NCI-H526 (cell line): Measurements from ENCODE around the gene MTA1.

ENCODE experiments used
- DNase-seq, 2 experiments: peaks; one replicate each; lab custom pipeline; 2025; lab: John Stamatoyannopoulos, UW

The MTA1 gene

DNA sequence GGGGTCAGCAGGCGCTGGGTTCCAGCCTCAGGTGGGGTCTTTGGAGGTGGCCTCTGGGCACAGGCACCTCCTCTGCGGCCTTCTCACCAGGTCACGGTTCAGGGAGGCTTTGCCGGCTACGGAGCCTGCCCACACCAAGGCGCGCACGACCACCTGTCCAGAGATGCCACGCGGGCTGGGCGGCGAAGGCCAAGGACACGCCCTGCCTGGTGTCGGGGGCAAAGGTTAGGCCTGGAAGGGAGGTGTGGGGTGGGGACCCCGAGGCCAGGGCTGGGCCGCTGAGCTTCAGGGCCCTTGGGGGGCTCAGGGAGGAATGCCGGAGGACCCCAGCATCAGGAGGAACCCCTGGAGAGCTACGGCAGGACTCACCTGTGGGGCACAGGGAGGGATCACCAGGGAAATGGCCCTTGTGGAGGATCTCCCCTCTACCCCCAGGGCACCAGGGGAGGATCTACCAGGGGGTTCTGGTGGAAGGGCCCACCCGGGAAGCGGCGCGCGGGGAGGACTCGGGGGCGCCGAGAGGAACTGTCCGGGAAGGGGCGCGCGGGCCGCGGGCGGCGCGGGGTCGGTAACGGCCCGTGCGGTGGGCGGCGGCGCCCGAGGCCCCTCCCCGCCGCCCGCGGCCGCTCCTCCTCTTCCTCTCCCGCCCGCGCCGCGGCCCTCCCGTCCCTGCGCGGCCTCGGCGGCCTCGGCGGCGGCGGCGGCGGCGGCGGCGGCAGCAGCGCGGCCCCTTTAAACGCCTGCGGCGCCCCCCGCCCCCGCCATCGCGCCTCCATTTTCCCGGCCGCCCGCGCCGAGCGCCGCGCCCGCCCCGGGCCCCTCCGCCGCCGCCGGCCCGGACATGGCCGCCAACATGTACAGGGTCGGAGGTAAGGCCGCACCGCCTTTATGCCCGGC lies at the start of gene MTA1:
Gene MTA1 (plus strand): TSS at position 633 of the 897 bp plus-strand sequence. CDS start 209 bp downstream, at position 842.
- peak in 1 of 2 experiments; percentile 69 for DNase-seq

DNA sequence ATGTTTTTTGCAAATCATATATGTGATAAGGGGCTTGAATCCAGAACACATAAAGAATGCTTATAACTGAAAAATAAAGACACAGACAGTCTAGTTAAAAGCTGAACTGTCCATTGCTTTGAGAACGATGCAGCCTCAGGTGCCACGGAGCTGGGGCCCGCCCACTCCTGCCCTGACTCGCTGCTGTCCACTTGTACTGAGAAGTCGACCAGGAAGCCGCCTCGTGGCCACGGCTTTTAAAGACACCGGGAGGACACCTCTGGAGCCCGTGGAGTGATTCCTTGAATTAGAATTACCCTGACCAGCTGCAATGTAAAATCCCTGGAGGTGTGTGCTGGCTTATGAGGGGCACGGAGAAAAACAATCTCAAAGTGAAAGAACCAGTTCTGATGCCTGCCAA lies 45.2 kb upstream of the MTA1 start:
- no peak for DNase-seq

DNA sequence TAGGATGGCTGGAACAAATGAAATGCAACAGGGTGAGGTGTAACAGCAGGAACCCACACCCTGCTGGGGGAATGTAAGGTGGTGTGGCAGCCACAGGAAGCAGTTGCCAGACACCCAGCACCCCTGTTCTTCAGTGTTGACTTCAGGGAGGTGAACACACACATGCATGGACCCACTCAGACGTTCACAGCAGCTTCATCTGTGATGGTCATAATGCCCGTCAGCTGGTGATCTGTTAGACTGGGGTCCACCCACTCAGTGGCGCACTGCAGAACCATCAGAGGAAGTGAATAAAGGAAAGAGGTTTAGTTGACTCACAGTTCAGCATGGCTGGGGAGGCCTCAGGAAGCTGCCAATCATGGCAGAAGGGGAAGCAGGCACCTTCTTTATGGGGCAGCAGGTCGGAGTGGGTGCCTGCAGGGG lies 44.0 kb upstream of the MTA1 start:
- DNase-seq: no peak

DNA sequence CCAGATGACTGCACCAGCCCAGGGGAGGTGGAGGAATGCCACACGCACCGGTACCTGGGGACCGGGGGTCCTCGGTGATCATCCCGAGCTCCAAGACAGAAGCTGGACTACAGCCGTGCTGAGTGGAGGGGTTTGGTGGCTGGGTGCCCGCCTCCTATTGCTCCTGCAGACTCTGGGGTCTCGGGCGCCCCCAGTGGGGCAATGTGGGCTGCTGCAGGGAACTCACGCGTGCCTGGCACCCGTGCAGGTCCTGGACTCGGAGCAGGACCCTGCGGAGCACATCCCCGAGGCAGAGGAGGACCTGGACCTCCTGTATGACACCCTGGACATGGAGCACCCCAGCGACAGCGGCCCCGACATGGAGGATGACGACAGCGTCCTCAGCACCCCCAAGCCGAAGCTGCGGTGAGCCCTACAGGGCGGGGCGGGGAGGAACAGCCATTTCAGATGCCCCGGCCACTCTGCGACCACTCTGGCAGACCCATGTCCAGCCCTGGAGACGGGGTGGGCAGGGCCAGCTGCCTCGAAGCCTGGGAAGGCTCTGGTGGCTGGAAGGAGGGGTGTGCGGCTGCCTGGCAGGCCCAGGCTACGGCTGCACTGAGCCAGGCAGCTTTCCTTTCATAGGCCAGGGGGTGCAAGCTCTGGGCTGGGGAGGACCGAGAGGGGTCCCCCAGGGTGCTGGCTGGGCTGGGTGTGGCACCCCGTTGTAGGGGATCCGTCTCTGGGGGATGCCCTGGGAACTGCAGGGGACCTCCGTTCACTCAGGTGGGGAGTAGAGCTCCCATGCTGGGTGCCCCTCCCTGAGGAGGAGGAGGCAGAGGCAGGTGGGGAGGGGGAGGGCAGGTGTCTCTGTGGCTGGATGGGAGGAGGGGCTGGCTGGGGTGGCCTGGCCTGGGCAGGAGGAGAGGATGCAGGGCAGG lies 42.8 kb upstream of the MTA1 start:
- DNase-seq: peak in 1 of 2 experiments; percentile 22

DNA sequence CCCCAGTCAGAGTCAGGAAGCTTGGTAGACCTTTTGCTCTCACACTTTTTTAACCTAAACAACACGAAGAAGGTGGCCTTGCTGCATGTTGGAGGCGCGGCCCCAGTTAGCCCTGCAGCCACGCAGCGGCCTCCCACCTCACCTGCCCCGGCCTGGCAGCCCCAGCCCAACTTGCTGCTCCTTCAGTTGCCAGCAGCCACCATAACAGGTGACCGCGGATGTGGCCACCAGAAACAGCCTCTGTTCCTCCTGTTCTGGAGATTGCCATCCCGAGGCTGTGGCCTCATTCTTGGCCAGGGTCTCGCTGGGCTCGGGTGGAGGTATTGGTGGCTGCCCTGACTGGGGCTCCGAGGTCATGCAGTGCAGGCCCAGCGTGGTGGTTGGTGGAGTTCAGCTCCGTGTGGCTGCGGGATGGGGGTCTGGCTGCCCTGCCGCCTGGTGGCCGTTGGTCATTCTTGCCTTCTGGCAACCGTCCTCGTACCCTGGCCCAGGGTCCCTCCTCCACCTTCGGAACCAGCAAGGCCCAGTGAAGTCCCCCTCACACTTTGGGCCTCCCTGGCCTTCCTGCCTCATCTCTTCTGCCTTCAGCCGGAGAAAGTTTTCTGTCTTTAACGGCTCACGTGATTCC lies 42.0 kb upstream of the MTA1 start:
- DNase-seq: no peak

DNA sequence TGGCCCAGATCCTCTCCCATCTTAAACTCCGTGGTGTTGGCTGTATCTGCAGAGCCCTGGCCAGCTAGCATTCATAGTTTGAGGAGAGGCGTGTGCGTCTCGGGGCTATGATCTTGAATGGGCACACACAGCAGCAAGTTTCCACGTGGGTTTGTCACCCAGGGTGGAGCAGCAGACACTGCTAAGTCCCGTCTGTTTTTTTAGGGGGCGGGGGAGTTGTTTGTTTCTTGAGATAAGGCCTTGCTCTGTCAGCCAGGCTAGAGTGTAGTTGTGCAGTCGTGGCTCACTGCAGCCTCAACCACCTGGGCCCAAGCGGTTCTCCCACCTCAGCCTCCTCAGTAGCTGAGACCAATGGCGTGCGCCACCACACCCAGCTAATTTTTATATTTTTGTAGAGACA lies 41.4 kb upstream of the MTA1 start:
- DNase-seq: no peak

DNA sequence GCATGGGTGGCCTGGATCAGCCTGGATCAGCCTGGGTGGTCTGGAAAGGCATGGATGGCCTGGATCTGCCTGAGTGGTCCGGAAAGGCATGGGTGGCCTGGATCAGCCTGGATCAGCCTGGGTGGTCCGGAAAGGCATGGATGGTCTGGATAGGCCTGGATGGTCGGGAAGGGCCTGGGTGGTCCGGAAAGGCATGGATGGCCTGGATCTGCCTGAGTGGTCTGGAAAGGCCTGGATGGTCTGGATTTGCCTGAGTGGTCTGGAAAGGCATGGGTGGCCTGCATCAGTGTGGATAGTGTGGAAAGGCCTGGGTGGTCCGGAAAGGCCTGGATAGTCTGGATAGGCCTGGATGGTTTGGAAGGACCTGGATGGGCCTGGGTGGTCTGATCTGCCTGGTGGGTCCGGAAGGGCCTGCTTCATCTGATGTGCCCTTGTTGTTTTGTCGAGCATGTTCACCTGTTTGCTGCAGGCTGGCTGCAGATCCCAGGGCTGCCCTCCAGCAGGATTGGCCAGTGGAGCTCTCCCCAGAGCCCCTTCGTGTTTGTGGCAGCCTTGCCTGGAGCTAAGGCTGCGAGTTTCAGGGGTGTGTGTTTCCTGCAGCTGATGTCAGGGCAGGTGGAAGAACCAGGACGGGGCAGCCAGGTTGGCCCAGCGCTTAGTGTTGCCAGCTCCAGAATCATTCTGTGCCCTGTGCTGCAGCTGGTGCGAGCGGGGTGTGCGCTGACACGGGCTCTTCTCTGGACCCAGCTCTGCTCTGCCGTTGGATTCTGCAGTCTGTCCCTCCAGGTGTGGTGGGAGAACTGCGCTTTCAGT lies 40.5 kb upstream of the MTA1 start:
- DNase-seq: no peak

DNA sequence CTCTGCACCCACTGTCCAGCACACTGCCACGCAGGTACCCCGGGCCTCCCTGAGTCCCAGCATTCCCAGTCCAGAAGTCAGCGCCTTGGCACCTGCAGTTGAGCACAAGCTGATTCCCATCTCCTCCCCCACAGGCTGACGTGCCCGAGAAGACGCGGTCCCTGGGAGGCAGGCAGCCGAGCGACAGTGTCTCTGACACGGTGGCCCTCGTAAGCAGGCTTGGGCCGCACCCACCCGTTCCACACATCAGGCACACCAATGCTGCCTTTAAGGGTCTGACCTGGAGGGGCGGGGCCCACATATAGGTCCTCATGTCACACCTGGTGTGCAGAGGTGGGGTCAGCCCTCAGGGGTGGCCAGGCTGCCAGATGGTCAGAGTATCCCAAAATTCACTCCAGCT lies 39.7 kb upstream of the MTA1 start:
- DNase-seq: no peak

DNA sequence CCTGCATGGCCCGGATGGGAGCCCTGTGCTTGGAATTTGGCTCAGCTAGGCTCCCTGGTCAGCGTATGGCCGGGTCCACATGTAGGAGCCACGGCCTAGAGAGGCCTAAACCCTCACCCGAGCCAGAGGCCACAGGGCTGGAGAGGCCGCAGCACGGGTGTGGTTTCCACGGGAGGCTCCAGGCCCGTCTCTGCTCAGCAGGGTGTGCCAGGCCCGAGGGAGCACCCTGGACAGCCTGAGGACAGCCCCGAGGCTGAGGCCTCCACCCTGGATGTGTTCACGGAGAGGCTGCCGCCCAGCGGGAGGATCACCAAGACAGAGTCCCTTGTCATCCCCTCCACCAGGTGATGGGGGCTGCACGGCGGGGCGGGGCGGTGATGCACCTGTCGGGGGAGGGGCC lies 38.9 kb upstream of the MTA1 start:
- DNase-seq: no peak

DNA sequence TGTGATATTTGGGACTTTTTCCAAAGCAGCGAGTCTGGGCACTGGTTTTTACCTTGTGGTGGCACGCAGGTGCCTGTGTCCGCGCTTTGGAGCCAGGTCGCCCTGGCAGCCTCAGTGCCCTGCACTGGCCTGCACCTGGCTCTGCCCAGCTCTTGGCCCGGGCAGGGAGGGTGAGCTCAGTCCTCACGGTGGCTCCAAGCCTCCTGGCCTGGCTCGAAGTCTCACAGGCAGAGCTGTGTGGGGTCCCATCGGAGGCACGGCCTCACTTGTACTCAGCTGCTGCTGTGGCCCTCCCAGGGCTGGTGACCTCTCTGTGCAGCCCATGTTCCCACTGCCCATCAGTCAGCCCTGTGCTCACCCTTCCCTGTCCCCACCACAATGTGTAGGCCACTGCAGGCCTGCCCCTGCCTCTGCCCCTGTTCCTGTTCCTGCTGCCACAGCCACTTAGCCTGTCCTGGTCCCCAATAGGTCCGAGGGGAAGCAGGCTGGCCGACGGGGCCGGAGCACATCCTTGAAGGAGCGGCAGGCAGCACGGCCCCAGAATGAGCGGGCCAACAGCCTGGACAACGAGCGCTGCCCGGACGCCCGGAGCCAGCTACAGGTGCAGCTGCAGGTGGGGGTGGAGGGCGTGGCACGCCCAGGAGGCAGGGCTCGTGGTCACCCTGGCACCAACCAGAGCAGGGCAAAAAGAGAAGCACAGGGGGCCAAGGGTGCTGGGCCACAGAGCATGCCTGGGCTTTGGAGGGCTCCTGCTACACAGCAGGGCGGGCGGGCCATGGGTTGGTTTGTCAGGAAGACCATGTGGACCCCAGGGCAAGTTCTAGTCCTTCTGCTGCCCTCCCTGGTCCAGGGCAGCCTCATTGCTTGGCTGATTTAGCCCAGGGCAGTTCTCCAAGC lies 37.9 kb upstream of the MTA1 start:
- DNase-seq: no peak

DNA sequence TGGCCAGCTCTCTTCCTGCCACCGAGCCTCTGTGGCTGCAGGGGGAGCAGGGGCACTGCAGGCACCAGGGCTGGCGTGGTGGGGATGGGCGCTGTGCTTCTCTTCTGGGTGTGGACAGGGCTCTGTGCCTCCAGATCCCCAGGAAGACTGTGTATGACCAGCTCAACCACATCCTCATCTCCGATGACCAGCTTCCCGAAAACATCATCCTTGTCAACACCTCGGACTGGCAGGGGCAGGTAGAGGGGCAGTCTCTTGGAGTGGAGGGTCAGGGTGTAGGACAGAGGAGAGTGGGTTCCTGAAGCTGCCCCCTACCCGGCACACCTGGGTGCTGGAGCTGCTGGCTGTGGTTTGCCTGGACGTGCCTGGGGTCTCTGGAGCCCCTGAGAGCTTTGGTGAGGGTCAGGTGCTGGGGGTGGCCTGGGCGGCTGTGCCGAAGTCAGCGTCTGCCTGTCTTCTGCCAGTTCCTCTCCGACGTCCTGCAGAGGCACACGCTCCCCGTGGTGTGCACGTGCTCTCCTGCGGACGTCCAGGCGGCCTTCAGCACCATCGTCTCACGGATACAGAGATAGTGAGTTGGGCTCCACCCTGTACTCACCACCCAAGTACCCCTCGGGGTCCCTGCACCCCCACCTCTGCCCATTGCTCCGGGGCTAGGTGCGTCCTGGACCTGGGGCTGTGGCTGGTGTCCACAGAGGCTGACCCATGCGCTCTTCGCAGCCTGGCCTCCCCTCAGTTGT lies 37.1 kb upstream of the MTA1 start:
- no peak for DNase-seq

DNA sequence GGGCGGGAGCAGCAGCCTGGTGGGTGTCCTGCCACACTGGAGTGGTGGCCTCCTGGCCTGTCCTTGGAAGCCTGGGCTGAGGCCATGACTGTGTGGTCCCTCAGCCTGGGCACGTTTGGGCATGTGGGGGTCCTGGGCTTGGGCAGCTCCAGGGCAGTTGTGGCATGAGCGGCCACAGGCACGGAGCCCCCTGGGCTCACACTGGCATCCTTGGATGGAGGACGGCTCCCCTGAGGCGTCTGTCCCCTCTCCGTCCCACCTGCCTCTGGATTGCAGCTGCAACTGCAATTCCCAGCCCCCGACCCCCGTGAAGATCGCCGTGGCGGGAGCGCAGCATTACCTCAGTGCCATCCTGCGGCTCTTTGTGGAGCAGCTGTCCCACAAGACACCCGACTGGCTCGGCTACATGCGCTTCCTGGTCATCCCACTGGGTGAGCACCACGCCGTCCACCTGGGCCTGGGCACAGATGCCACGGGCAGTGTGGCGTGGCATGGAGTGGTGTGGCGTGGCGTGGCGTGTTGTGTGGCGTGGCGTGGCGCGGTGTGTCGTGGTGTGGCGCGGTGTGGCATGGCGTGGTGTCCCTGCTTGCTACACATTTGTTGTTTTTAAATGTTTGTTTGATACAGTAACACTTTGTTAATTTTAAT lies 36.4 kb upstream of the MTA1 start:
- DNase-seq: no peak

DNA sequence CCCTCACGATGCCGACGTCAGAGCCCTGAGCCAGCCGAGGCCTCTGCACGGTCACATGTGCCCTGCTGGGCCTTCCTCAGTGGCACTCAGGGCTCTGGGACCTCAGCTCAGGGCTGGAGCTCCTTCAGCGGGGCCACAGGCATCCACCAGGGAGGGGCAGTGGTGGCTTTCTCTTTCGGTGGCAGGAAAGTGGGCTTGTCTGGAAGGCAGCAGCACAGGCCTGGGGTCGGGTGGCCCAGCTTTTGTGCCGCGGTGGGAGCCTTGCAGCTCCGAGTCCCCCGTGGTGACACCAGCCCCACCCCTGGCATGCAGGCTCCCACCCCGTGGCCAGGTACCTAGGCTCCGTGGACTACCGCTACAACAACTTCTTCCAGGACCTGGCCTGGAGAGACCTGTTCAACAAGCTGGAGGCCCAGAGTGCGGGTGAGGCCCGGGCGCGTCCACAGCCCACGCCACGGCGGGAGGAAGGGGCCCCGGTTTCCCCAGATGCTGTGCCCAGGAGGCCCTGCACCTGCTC lies 35.5 kb upstream of the MTA1 start:
- no peak for DNase-seq

DNA sequence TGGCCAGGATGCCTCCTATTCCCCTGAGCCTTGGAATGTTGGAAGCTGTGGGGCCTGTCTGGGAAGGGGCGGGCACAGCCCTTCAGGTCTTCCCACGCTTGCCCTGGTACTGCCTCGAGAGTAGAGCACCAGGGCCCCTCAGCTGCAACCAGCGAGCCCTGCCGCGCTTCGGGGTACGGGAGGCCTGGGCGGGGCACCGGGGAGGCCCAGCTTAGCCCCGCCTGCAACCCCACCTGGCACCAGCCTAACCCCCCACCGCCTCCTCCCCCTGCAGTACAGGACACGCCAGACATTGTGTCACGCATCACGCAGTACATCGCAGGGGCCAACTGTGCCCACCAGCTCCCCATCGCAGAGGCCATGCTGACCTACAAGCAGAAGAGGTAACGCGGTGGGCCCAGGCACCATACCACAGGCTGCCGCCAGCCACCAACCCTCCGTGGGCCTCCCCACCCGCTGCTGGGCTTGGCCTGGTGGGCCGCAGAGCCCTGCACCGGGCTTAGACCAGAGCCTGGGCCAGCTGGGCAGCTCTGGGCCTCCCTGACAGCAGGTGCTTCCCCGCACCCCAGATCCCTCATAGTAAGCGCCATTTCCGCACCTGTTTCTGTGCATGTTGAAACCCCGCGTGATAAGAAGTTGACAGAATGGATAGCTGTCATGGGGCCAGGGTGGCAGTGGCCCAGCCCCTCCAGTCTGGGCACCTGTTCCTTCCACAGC lies 34.9 kb upstream of the MTA1 start:
- DNase-seq: no peak

DNA sequence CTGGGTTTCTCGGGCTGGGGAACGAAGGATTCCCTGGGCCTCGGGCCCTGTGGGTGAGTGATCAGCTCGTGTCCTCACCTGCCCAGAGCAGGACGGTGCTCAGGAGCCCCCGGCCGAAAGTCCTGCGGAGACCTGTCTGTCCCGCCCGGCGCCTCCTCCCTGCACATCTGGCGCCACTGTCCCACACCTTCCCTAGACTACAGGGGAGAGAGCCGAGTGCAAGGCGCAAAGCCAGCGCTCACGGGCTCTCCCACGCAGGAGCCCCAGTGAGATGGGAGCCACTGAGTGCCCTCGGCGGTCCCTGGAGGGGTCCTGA lies 34.3 kb upstream of the MTA1 start:
- no peak for DNase-seq

DNA sequence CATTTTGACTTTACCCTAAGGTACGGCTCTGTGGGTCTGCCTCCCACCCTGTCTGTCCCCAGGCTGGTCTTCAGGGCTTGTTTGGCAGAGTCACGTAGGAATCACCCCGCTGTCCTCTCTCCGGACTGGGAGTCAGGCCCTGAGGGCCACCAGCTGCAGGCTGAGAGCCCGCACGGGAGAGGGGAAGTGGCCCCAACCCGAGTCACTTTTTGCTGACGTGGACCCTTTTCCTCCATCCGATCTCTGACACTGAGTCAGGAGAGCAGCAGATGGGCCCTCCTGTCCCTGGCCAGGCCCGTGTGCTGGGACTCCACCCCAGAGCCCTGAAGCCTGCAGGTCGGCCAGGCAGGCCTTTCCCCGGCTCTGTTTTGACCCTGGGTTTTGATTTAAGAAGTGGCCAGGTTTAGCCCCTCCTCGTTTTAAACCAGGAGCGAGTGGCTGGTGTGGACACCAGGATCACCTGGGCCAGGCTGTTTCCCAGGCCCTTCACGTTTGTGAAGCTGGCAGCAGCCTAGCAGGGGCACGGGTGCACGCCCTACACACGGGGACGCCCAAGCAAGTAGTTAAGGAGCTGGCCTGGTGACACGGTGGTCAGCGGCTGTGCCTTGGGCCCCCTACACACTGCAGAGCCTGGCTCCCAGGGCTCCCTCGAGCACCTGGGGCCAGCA lies 33.8 kb upstream of the MTA1 start:
- no peak for DNase-seq

DNA sequence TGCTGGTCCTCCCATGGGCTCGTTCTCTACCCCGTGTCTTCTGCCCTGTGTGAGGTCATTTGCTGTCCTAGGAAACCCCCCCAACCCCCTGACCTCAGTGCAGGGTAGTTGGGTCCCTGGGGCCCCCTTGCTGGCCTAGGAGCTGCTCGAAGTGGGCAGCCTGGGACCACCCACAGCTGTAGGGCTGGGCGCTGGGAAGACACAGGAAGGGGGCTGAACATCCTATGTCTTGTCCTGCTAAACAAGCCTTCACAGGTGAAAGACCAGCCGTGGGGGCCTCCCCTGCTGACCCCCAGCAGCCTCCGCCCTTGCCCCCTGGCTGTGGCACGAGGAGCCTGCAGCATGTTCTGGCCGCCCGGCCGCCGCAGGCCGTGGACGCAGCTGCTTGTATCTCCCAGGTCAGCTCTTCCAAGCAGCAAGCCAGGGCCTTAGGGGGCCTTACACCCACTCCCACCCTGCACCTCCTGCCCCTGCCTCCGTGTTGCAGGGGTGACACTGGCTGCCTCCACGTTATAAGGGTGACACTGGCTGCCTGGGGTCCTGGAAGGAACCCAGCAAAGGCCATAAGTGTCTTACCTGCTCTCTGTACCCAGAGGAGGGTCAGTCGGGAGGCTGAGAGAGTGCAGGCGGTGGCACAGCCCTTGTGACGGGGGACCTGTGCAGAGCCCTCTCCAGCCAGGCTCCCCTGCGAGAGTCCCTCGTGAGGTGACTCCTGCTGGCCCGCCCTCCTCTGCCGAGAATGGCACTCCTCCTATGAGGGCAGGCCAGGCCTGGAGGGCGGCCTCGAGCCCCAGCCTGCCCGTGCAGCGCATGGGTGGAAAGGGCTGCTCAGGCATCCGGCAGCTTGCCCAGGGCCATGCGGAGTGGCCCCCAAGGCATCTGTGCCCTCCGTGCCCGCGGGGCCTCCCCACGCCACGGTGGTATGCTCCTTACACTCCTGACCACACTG lies 32.8 kb upstream of the MTA1 start:
- DNase-seq: no peak
